K562 (cell line): ENCODE results near the gene CCDC27. TPM values are rescaled to one million over a fixed set of nuclear protein-coding genes. Genes with fewer than 3 reads are reported as not detected.

Source experiments
- ATAC-seq: fragments of 200-7000 bp; cut with Tn5 transposase; 3 replicates; pipeline ENCODE4 v1.9.1; 2020; ENCODE audit warnings: moderate library complexity
- BruUV-seq: library from RNA; stranded (reverse); fragments of 400-500 nt; replicated peaks from 2 replicates; lab custom pipeline; 2021; lab: Mats Ljungman, UMichigan
- CTCF ChIA-PET: fragments of 300-600 bp; formaldehyde crosslinking; extraction: SDS; loops from one replicate; lab custom pipeline; 2021; ENCODE audit warnings: low intra/inter-chr PET ratio; lab: Yijun Ruan, JAX
- POLR2A ChIA-PET: fragments of 300-600, 350-650 bp; sonication (Branson Sonifier 250); formaldehyde crosslinking; extraction: SDS; loops from one replicate; lab custom pipeline; 2021; ENCODE audit warnings: antibody characterized with exemption, inconsistent platforms; lab: Yijun Ruan, JAX
- DNase-seq, 4 experiments: peaks; one replicate each; pipeline versions ENCODE4 v3.0.0 to v3.0.0-alpha.2; 2011 to 2018; ENCODE audit warnings: low spot score in 3 of 4, mixed read lengths in 3 of 4; ENCODE audit errors: extremely low read depth in 1 of 4
- FAIRE-seq: peaks from 2 replicates; lab custom pipeline; 2011; peaks lifted over from hg19 to GRCh38; lab: Jason Lieb, UNC
- H2AFZ ChIP-seq: 2 replicates; pipeline ENCODE4 v1.6.0; 2011; ENCODE audit warnings: low read depth, low read length, control low read depth, inconsistent platforms
- H3K27ac ChIP-seq: fragments of 200-600 bp; 3 replicates; pipeline ENCODE4 v1.8.0; 2011; ENCODE audit warnings: low read depth, mild to moderate bottlenecking, control low read depth, inconsistent platforms, low read length, moderate library complexity, mixed read lengths; ENCODE audit errors: extremely low read depth
- H3K27me3 ChIP-seq, 2 experiments: fragments of 300-600 bp in 1 of 2; 2 replicates in 1 of 2; 3 replicates in 1 of 2; pipeline versions ENCODE4 v1.6.0 to v1.8.0; 2011; ENCODE audit warnings: inconsistent platforms in 2 of 2, low read length in 2 of 2, mild to moderate bottlenecking in 1 of 2, mixed read lengths in 1 of 2, moderate library complexity in 1 of 2; ENCODE audit not compliant: control insufficient read depth in 2 of 2, insufficient read depth in 2 of 2
- H3K36me3 ChIP-seq: fragments of 300-600 bp; 3 replicates; pipeline ENCODE4 v1.8.0; 2011; ENCODE audit warnings: mild to moderate bottlenecking, low read length, inconsistent platforms; ENCODE audit not compliant: control insufficient read depth, insufficient read depth
- H3K4me1 ChIP-seq, 2 experiments: fragments of 200-600 bp in 1 of 2; replicated peaks in 1 of 2; 2 replicates in 1 of 2; 3 replicates in 1 of 2; pipeline versions ENCODE4 v1.5.1 to v1.8.0; 2011; ENCODE audit warnings: inconsistent platforms in 2 of 2, low read length in 2 of 2, mild to moderate bottlenecking in 1 of 2, mixed read lengths in 1 of 2, moderate library complexity in 1 of 2; ENCODE audit not compliant: control insufficient read depth in 2 of 2, insufficient read depth in 2 of 2
- H3K4me2 ChIP-seq: 2 replicates; pipeline ENCODE4 v1.6.1; 2011; ENCODE audit warnings: low read length, control low read depth, inconsistent platforms, mixed read lengths; ENCODE audit not compliant: insufficient read depth
- H3K4me3 ChIP-seq: fragments of 200-600 bp; sonication (generic), shearing (Covaris generic); 2 replicates; pipeline ENCODE4 v1.5.1; 2016; ENCODE audit warnings: control low read depth, inconsistent platforms
- H3K79me2 ChIP-seq: fragments of 200-600 bp; 3 replicates; pipeline ENCODE4 v1.8.0; 2011; ENCODE audit warnings: low read length, inconsistent platforms; ENCODE audit not compliant: control insufficient read depth, insufficient read depth
- H3K9ac ChIP-seq, 2 experiments: 2 replicates each; pipeline versions ENCODE4 v1.6.0 to v1.6.1; 2011; ENCODE audit warnings: low read depth in 2 of 2, low read length in 2 of 2, control low read depth in 1 of 2, inconsistent platforms in 1 of 2, mild to moderate bottlenecking in 1 of 2, mixed read lengths in 1 of 2; ENCODE audit not compliant: insufficient read depth in 1 of 2
- H3K9me1 ChIP-seq: one replicate; pipeline ENCODE4 v1.6.0; 2011; ENCODE audit warnings: inconsistent platforms, mild to moderate bottlenecking, low read length, moderate library complexity; ENCODE audit not compliant: control insufficient read depth, insufficient read depth
- H3K9me3 ChIP-seq: replicated peaks from 2 replicates; pipeline ENCODE4 v1.5.1; 2011; ENCODE audit warnings: low read depth, low read length, inconsistent platforms; ENCODE audit not compliant: control insufficient read depth, insufficient read depth
- H4K20me1 ChIP-seq: replicated peaks from 2 replicates; pipeline ENCODE4 v1.6.1; 2011; ENCODE audit warnings: low read length, inconsistent platforms, mixed read lengths; ENCODE audit not compliant: control insufficient read depth, insufficient read depth
- POLR2G ChIP-seq: fragments of 200-400 bp; formaldehyde crosslinking; IDR thresholded peaks from 2 replicates; pipeline ENCODE4 v1.6.1; 2017; ENCODE audit warnings: low read depth, mild to moderate bottlenecking, antibody characterized with exemption, low read length, moderate library complexity
- RBFOX2 ChIP-seq: fragments of 200-400 bp; formaldehyde crosslinking; IDR thresholded peaks from 2 replicates; pipeline ENCODE4 v1.6.1; 2017; ENCODE audit warnings: low read depth, mild to moderate bottlenecking, low read length, moderate library complexity
- RBM15 ChIP-seq: fragments of 200-400 bp; formaldehyde crosslinking; IDR thresholded peaks from 2 replicates; pipeline ENCODE4 v1.6.1; 2018; ENCODE audit warnings: mild to moderate bottlenecking, low read length, moderate library complexity; ENCODE audit not compliant: insufficient read depth
- ZNF282 ChIP-seq: sonication (generic); formaldehyde crosslinking; IDR thresholded peaks from 2 replicates; pipeline ENCODE4 v1.8.1; 2023; ENCODE audit warnings: missing genetic modification reagents
- WGBS: fragments of 100-300 bp; shearing (Covaris generic); methylation state at CpG from one replicate; pipeline ENCODE4 v1.1.6; 2016; ENCODE audit warnings: low coverage, mixed read lengths; ENCODE audit not compliant: insufficient coverage; ENCODE audit errors: missing lambda C conversion rate; 5-methylcytosine and 5-hydroxymethylcytosine counted together
- in situ Hi-C: fragments of 300-500 bp; cut with MboI; formaldehyde crosslinking; loops from 4 replicates; pipeline ENCODE4 v1.15.0; 2018; ENCODE audit warnings: inconsistent platforms, mixed read lengths
- intact Hi-C: fragments of 100-400 bp; cut with micrococcal nuclease; formaldehyde crosslinking; loops from 2 replicates; pipeline ENCODE4 v1.14.2; 2022
- polyA plus RNA-seq, 8 experiments: library from polyadenylated mRNA; depleted of rRNA in 4 of 8; stranded (reverse) in 5 of 8; unstranded in 3 of 8; fragments of >200 nt; fragmentation: Nextera tagmentation in 2 of 8; fragmentation: Illumina TruSeq in 1 of 8; extraction: Ambion mirVana in 2 of 8; extraction: Trizol in 1 of 8; gene quantifications; 2 replicates each; pipeline versions ENCODE4 v1.2.1 to v1.2.3, GENCODE V29; 2011 to 2014; ENCODE audit warnings: inconsistent platforms in 1 of 8, missing spikeins in 1 of 8
- total RNA-seq, 7 experiments: library from RNA; depleted of rRNA in 6 of 7; stranded (reverse); fragments of >200 nt in 6 of 7; fragmentation: Illumina TruSeq in 2 of 7; extraction: Trizol in 2 of 7; gene quantifications; 2 replicates each; pipeline versions ENCODE4 v1.2.1 to v1.2.3, GENCODE V29; 2011 to 2021; ENCODE audit warnings: low replicate concordance in 1 of 7

CCDC27 gene
- total and polyA plus RNA-seq, 9 of the 15 experiments (the other 6 are each of a cell fraction or from before 2014, with no cell fraction given) = 0.01 to 0.04 TPM; not detected in 7

DNA sequence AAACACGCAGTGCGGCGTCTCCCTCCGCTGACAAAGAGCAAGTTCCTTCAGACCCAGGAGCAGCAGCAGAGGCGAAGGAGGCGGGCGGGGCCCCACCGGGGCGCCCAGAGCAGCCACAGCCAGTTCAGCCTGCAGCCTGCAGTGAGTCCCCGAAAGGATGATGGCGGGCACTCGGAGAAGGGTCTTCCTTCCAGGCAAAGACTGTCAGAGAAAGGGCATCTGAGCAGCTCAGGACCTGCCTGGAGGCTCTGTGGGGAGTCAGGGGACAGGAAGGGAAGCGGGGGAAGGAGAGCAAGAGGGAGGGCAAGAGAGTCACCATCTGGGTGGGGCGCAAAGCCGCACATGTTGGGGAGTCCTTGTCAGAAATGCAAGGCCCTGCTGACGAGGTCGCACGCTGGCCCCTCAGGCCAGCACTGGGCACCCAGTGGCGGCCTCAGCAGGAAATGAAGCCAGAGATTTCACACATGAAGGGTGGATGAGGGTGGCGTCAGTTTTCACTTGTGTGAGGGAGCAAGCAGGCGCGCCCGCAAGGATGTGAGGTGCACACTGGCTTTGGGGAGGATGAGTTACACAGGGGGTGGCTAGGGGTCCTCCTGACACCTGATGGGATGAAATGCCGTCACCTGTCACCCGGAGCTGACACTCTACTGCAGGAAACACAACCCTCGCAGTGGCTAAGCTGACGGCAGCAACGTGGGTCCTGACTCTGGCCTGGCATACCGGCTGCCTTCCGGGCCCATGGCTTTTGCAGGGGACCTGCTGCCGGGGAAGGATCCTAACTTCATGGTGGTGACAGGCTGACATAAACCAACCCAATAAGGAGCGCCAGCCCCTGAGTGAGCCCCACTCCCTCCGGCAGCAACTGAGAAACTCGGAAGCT is 37.4 kb downstream of the CCDC27 start:
- Histone ChIP-seq H3K4me1 (peaks cover 19 to 54% of the 10 kb centered on the region in 2 experiments), H3K79me2 (peaks cover 66% of the 10 kb centered on the region), H3K9me3 (no peaks in the 10 kb centered on the region), H3K9ac (peak overlapping the region in 1 of 2 experiments; percentile 77; a peak in 2 of 4 replicates), H3K4me2 (no peak overlapping the region), H3K27ac (no peak overlapping the region), H3K27me3 (no peaks in the 10 kb centered on the region), H4K20me1 (peaks cover 18% of the 10 kb centered on the region; the same call in 1 of the 2 replicates), H3K9me1 (peaks cover 5% of the 10 kb centered on the region), H2AFZ (no peak overlapping the region), H3K4me3 (no peak overlapping the region), H3K36me3 (peaks cover 77% of the 10 kb centered on the region)
- TF ChIP-seq ZNF282 (CRISPR knock-in tag) (no peak), POLR2G (peak; percentile 4; the same call in 1 of the 2 replicates), RBM15 (no peak), RBFOX2 (peak; percentile 41; the same call in 1 of the 2 replicates)
- intact Hi-C loops (no loop called here), in situ Hi-C loops (no loop called here)
- DNase-seq (no peak), ATAC-seq (no peak), FAIRE-seq (no peak)
- no TSS peak for BruUV-seq
- ChIA-PET POLR2A (interaction anchor here (0.7 to 1.4 kb wide), 5 partner anchors 11 to 15 kb away, joined by 3 to 5 read pairs (median 3); no protein-coding TSS in a partner anchor), CTCF (interaction anchor here (0.8 kb wide), 1 partner anchor 65 kb away, joined by 4 read pairs; no protein-coding TSS in a partner anchor)
- WGBS = 92% methylated on average over 34 of the region's 34 CpGs
